Kidney (tissue), 14 donors: Measurements from ENCODE around the gene FBXL3. TPM values are rescaled to one million over a fixed set of nuclear protein-coding genes. Genes with fewer than 3 reads are reported as not detected.

Experiments used
- DNase-seq, 5 donors: peaks; one replicate each; pipeline ENCODE4 v3.0.0-alpha.2; 2013 to 2020
- FAIRE-seq: peaks from 2 replicates; lab custom pipeline; 2012; peaks lifted over from hg19 to GRCh38; lab: Jason Lieb, UNC
- H3K27ac ChIP-seq, 2 donors: one replicate each; pipeline ENCODE4 v1.7.0; 2013; ENCODE audit warnings: low read depth in 2 of 2, low read length in 2 of 2, inconsistent platforms in 1 of 2
- H3K27me3 ChIP-seq: one replicate; pipeline ENCODE4 v1.7.1; 2013; ENCODE audit warnings: low read length, inconsistent platforms; ENCODE audit not compliant: control insufficient read depth, insufficient read depth
- H3K36me3 ChIP-seq, 3 donors: one replicate each; pipeline versions ENCODE4 v1.7.0 to v1.7.1; 2013; ENCODE audit warnings: low read length in 3 of 3, control low read depth in 1 of 3, inconsistent platforms in 1 of 3; ENCODE audit not compliant: insufficient read depth in 3 of 3, control insufficient read depth in 2 of 3
- H3K4me1 ChIP-seq, 3 donors: one replicate each; pipeline versions ENCODE4 v1.7.0 to v1.7.1; 2013; ENCODE audit warnings: low read length in 3 of 3, inconsistent platforms in 1 of 3, low read depth in 1 of 3; ENCODE audit not compliant: control insufficient read depth in 2 of 3, insufficient read depth in 2 of 3
- H3K4me3 ChIP-seq, 3 donors: one replicate each; pipeline versions ENCODE4 v1.7.0 to v1.8.1; 2013; ENCODE audit warnings: low read length in 3 of 3, control low read depth in 1 of 3, inconsistent platforms in 1 of 3
- H3K9ac ChIP-seq, 3 donors: one replicate each; pipeline versions ENCODE4 v1.7.0 to v1.7.1; 2013; ENCODE audit warnings: low read length in 3 of 3, control low read depth in 1 of 3, inconsistent platforms in 1 of 3
- H3K9me3 ChIP-seq, 3 donors: one replicate each; pipeline versions ENCODE4 v1.7.0 to v1.7.1; 2013; ENCODE audit warnings: low read length in 3 of 3, control low read depth in 1 of 3, inconsistent platforms in 1 of 3; ENCODE audit not compliant: control insufficient read depth in 2 of 3, insufficient read depth in 1 of 3
- intact Hi-C: fragments of 100-400 bp; cut with DNase I; formaldehyde crosslinking; loops from one replicate; pipeline ENCODE4 v1.11.1; 2022
- polyA plus RNA-seq: library from polyadenylated mRNA; stranded (reverse); fragments of 350-450 nt; fragmentation: Illumina TruSeq; extraction: RNeasy Lipid Tissue Mini Kit (QIAGEN cat#74804); gene quantifications from one replicate; pipeline ENCODE4 v1.2.3, GENCODE V29; 2014; ENCODE audit warnings: low read depth, low replicate concordance; ENCODE audit not compliant: insufficient read depth
- total RNA-seq: library from RNA; stranded (reverse); fragmentation: NEBNext Ultra II Directional; extraction: Animal tissue kit (Norgen Biotek cat#: 25700); gene quantifications from one replicate; pipeline ENCODE4 v1.2.1, GENCODE V29; 2021
- TF ChIP-seq, protein P1 (sequence below): IDR thresholded peaks from 3 replicates; pipeline ENCODE4 v1.5.1; 2012; ENCODE audit warnings: mild to moderate bottlenecking, moderate library complexity, borderline replicate concordance; ENCODE audit not compliant: insufficient read depth; ENCODE audit errors: extremely low read depth
- donor health status: control.
- donor health status: control.
- donor health status: control.
- donor health status: control.
- donor health status: control.
- donor health status: DM: yes; HTN: yes; CAD: no.
- donor health status: Normal renal cell carcinoma (clear cell type).

Gene FBXL3
- total and polyA plus RNA-seq, 2 donors from 2014 or later = 22.3 to 61.6 TPM

DNA sequence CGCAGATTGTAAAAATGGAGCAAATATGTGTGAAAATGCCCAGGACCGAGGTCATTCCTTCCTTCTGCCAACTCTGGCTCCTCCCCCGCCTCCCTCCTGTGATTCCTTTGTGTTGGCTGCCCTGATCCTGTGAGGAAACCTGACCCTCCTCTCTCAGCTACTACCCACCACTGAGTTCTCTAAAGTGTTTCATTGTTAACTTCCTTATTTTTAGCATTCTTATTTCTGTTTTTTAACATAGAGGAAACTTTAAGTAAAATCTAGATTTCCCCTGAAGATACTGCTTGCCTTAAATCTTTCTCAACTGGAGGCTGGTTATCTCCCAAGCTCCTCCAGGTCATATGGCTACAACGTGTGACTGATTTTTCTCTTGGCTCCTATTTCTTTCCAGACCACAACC lies 21.7 kb upstream of the FBXL3 start:
- Histone ChIP-seq H3K36me3 (peaks cover 2 to 11% (median 11%) of the 10 kb centered on the region in 3 donors), H3K9me3 (no peaks in the 10 kb centered on the region), H3K9ac (no peak overlapping the region), H3K27me3 (no peaks in the 10 kb centered on the region), H3K27ac (no peak overlapping the region), H3K4me3 (no peak overlapping the region), H3K4me1 (no peaks in the 10 kb centered on the region)
- FAIRE-seq = no peak
- DNase-seq = peak in 2 of 5 donors; percentile 13 to 15
- TF ChIP-seq, protein P1, sequence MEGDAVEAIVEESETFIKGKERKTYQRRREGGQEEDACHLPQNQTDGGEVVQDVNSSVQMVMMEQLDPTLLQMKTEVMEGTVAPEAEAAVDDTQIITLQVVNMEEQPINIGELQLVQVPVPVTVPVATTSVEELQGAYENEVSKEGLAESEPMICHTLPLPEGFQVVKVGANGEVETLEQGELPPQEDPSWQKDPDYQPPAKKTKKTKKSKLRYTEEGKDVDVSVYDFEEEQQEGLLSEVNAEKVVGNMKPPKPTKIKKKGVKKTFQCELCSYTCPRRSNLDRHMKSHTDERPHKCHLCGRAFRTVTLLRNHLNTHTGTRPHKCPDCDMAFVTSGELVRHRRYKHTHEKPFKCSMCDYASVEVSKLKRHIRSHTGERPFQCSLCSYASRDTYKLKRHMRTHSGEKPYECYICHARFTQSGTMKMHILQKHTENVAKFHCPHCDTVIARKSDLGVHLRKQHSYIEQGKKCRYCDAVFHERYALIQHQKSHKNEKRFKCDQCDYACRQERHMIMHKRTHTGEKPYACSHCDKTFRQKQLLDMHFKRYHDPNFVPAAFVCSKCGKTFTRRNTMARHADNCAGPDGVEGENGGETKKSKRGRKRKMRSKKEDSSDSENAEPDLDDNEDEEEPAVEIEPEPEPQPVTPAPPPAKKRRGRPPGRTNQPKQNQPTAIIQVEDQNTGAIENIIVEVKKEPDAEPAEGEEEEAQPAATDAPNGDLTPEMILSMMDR = no peak
- intact Hi-C loops = no loop called here

DNA sequence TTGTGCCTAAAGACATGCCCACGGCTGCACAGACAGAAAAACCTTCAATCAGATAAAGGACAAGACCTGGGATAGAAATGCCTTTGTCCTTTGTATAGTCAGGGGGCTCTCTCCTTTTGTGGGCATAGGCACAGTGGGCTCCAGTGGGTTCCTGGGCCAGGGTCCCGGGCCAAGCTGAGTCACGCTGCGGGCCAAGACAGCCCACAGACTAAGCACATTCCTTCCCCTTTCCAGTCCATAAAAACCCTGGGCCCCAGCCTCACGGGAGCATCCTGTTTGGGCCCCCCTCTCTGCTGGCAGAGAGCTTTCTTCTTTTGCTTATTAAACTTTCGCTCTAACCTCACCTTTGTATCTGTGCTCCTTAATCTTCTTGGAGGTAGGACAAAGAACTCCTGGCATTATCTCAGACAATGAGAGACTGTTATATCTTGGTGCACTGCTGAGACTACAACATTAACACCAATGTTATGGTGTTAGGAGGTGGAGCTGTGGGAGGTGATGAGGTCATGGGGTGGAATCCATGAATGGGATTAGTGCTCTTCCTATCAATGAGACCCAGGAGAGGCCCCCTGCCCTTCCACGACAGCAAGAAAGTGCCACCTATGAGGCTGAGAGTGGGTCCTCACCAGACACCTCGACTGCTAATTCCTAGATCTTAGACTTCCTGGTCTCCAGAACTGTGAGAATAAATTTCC lies 20.8 kb upstream of the FBXL3 start:
- TF ChIP-seq, protein P1 = no peak
- Histone ChIP-seq H3K4me3 (no peak overlapping the region), H3K36me3 (peaks cover 2 to 11% (median 11%) of the 10 kb centered on the region in 3 donors), H3K27me3 (no peaks in the 10 kb centered on the region), H3K27ac (no peak overlapping the region), H3K9me3 (no peaks in the 10 kb centered on the region), H3K4me1 (no peaks in the 10 kb centered on the region), H3K9ac (no peak overlapping the region)
- FAIRE-seq (no peak), DNase-seq (no peak)
- intact Hi-C loops = no loop called here

DNA sequence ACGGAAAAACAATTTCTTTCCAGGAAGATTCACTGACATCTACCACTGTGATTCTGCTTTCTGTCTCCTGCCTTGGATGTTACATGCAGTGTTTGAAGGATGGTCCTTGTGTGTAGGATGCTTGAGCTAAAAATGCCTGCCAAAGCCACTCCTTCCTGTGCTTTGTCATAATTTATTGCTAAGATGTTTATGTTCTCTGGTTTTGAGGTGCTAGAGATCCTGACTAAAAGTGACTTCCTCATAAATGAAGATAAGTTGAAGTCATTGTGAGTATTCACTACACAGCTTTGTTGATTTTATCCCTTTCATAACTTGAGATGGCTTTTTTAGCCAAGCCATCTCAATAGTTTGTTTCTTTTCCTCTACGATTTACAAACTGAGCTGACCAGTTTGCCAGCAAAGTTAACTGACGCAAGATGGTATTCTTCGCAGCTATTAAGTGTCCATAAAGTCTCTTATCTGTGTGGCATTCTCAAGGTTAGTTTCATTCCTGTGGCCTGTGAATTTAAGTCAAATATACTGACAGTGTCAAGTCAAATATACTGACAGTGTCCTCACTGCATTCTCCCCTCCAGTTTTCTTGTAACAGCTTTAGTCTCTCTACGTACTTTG lies 15.7 kb upstream of the FBXL3 start:
- peaks cover 0 to 2% (median 0%) of the 10 kb centered on the region in 3 donors for H3K36me3 ChIP-seq
- DNase-seq (no peak), FAIRE-seq (no peak)
- H3K4me1 ChIP-seq = no peaks in the 10 kb centered on the region
- no peak overlapping the region for H3K9ac ChIP-seq
- TF ChIP-seq, protein P1 = no peak
- no peaks in the 10 kb centered on the region for H3K27me3 ChIP-seq
- H3K4me3 ChIP-seq = no peak overlapping the region
- no peak overlapping the region for H3K27ac ChIP-seq
- H3K9me3 ChIP-seq = no peaks in the 10 kb centered on the region
- intact Hi-C loops = no loop called here
